DMS153 treated with DMSO at 0.1 percent for 48 hours (cell line): ENCODE measurements around the gene PNRC1.
"Not testable (repeated sequence)": the region's sequence is repeated elsewhere in the genome, so short reads cannot be mapped to it uniquely, and the experiment has no call there.

Experiments used
- DNase-seq: peaks from one replicate; lab custom pipeline; 2025; ENCODE audit not compliant: unreplicated experiment; lab: John Stamatoyannopoulos, UW

Gene PNRC1

GRCh38 chr6:89058627-89059026 is 21.9 kb upstream of the PNRC1 start:
- no peak for DNase-seq

- no peak for DNase-seq
These were observed 21.3 kb upstream of the PNRC1 start for GRCh38 chr6:89059227-89059626.

GRCh38 chr6:89063881-89064280 is 16.7 kb upstream of the PNRC1 start:
- DNase-seq: no peak

GRCh38 chr6:89064931-89065330 is 15.6 kb upstream of the PNRC1 start:
- not testable (repeated sequence) for DNase-seq

- not testable (repeated sequence) for DNase-seq
These were observed 14.4 kb upstream of the PNRC1 start for GRCh38 chr6:89066121-89066520.

GRCh38 chr6:89066940-89067646 is 13.5 kb upstream of the PNRC1 start:
- no peak for DNase-seq

GRCh38 chr6:89067796-89068195 is 12.8 kb upstream of the PNRC1 start:
- no peak for DNase-seq

GRCh38 chr6:89068695-89069094 is 11.9 kb upstream of the PNRC1 start:
- no peak for DNase-seq

GRCh38 chr6:89069536-89070163 is 10.9 kb upstream of the PNRC1 start:
- no peak for DNase-seq

GRCh38 chr6:89071036-89071435 is 9.5 kb upstream of the PNRC1 start:
- no peak for DNase-seq

GRCh38 chr6:89073014-89073620 is 7.4 kb upstream of the PNRC1 start:
- no peak for DNase-seq

- DNase-seq: no peak
These were observed 6.7 kb upstream of the PNRC1 start for GRCh38 chr6:89073840-89074239.

- peak; percentile 90 for DNase-seq
These were observed 878 bp upstream of the PNRC1 start for GRCh38 chr6:89079511-89080234.

- no peak for DNase-seq
These were observed 525 bp downstream of the PNRC1 start for GRCh38 chr6:89081129-89081422.

- DNase-seq: peak; percentile 99
These were observed 1.1 kb downstream of the PNRC1 start for GRCh38 chr6:89081423-89082322.

- DNase-seq: no peak
These were observed 1.9 kb downstream of the PNRC1 start for GRCh38 chr6:89082486-89082891.

- no peak for DNase-seq
These were observed 4.0 kb downstream of the PNRC1 start for GRCh38 chr6:89084542-89084941.

- DNase-seq: no peak
These were observed 4.4 kb downstream of the PNRC1 start for GRCh38 chr6:89084954-89085353.

- DNase-seq: no peak
These were observed 5.1 kb downstream of the PNRC1 start for GRCh38 chr6:89085409-89086205.

GRCh38 chr6:89087881-89088280 is 7.3 kb downstream of the PNRC1 start:
- no peak for DNase-seq
